ENCODE measurements around the gene THADA. TPM values are rescaled to one million over a fixed set of nuclear protein-coding genes. Genes with fewer than 3 reads are reported as not detected.
A peak's percentile ranks its signal among the peaks of the same experiment; 100 is the strongest.
"Not testable (repeated sequence)": the region's sequence is repeated elsewhere in the genome, so short reads cannot be mapped to it uniquely, and the experiment has no call there.

The THADA gene
- total RNA-seq, 2 donors from 2014 or later: 23.7 to 69.5 TPM

GRCh38 chr2:43190311-43191052 lies 405.4 kb downstream of the THADA start:
- no peak for DNase-seq (ENCODE audit: low spot score)
- Mint-ChIP-seq H3K4me1 (ENCODE audit: low read depth in 2 of 2) (peaks cover 25 to 26% of the 10 kb centered on the region in 2 donors), H3K36me3 (no peaks in the 10 kb centered on the region), H3K27ac (no peak overlapping the region), H3K27me3 (no peaks in the 10 kb centered on the region), H3K9me3 (no peaks in the 10 kb centered on the region), H3K4me3 (no peak overlapping the region)
- no peak for ATAC-seq

DNA sequence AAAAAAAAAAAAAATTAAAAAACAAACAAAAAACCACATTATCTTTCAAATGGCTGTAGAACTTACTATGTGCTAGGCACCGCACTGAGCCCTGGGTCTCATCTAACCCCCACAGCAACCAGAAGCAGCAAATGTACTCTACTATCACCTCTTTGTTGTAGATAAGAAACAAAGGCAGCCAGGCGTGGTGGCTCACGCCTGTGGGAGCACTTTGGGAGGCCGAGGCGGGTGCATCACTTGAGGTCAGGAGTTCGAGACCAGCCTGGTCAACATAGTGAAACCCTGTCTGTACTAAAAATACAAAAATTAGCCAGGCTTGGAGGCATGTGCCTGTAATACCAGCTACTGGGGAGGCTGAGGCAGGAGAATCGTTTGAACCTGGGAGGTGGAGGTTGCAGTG lies 406.0 kb downstream of the THADA start:
- peaks cover 22 to 25% of the 10 kb centered on the region in 2 donors for H3K4me1 Mint-ChIP-seq (ENCODE audit: low read depth in 2 of 2)
- H3K4me3 Mint-ChIP-seq; H3K27me3 Mint-ChIP-seq; H3K27ac Mint-ChIP-seq; DNase-seq (ENCODE audit: low spot score); H3K9me3 Mint-ChIP-seq; ATAC-seq; H3K36me3 Mint-ChIP-seq: not testable (repeated sequence)

- DNase-seq (ENCODE audit: low spot score) (no peak), ATAC-seq (no peak)
- Mint-ChIP-seq H3K4me3 (no peak overlapping the region), H3K36me3 (no peaks in the 10 kb centered on the region), H3K9me3 (no peaks in the 10 kb centered on the region), H3K27ac (no peak overlapping the region), H3K4me1 (ENCODE audit: low read depth in 2 of 2) (peaks cover 19 to 27% of the 10 kb centered on the region in 2 donors), H3K27me3 (no peaks in the 10 kb centered on the region)
These were observed 407.1 kb downstream of the THADA start for GRCh38 chr2:43188561-43189386.

DNA sequence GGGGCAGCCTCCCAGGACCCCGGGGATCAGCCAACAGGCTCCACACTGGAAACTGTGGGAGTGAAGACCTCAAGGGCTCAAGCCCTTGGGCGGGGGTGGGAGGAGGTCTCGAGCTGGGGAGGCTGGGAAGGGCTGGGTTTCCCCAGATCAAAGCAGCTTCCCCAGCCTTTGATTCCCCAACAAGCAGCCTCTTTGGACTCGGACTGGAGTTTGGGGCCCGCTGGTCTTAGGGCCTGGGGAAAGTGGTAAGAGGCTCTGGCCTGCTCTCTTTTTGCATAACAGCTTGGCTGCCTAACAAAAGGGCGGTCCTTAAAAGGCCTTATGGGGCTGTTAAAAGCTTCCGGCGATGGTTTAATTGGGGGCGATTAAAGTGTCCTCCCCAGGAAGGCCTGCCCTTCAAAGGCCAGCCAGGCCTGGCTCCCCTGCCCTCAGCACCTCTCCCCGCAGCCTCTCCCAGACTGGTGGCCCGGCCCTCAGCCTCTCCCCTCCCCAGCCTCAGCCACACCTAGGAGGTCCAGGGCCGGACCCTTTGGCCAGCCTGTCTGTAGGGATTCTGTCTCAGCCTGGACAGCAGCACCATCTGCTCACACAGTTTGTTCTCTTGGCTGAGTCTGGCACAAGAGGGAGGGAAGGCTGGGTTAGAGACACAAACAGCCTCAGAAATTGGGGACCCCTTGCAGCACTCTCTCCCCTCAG lies 409.0 kb downstream of the THADA start:
- H3K27me3 Mint-ChIP-seq: no peaks in the 10 kb centered on the region
- no peak for DNase-seq (ENCODE audit: low spot score)
- no peak for ATAC-seq
- no peak overlapping the region for H3K4me3 Mint-ChIP-seq
- H3K9me3 Mint-ChIP-seq: no peaks in the 10 kb centered on the region
- H3K27ac Mint-ChIP-seq: peak overlapping the region in 1 of 2 donors; percentile 30
- H3K4me1 Mint-ChIP-seq (ENCODE audit: low read depth in 2 of 2): peaks cover 14 to 25% of the 10 kb centered on the region in 2 donors
- H3K36me3 Mint-ChIP-seq: no peaks in the 10 kb centered on the region

DNA sequence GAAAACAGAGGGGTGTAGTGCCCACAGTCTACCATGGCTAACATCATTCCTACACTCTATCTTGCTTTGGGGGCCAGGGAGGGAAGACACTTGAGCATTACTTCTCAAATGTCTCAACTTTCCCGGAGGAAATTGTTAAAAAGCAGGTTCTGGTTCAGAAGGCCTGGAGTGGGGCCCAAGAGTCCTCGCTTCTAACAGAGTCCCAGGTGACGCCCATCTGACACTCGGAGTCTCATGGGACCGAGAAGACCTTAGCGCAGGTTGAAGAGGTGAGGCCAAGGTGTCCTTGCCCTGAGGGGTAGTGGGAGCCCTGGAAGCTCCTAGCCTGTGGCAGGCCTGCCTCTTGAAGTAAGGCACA lies 409.5 kb downstream of the THADA start:
- H3K27ac Mint-ChIP-seq: peak overlapping the region in 1 of 2 donors; percentile 72
- H3K9me3 Mint-ChIP-seq: no peaks in the 10 kb centered on the region

GRCh38 chr2:43185146-43185545 lies 410.7 kb downstream of the THADA start:
- DNase-seq (ENCODE audit: low spot score) (no peak), ATAC-seq (peak in 1 of 2 donors; percentile 69)
- peaks cover 19 to 32% of the 10 kb centered on the region in 2 donors for H3K4me1 Mint-ChIP-seq (ENCODE audit: low read depth in 2 of 2)
- peak overlapping the region; percentile 40 to 72 for H3K27ac Mint-ChIP-seq
- H3K36me3 Mint-ChIP-seq: no peaks in the 10 kb centered on the region
- H3K27me3 Mint-ChIP-seq: no peaks in the 10 kb centered on the region
- H3K4me3 Mint-ChIP-seq: peak overlapping the region; percentile 58
- H3K9me3 Mint-ChIP-seq: no peaks in the 10 kb centered on the region

More for the DNA sequence above, 409.5 kb downstream of the THADA start:
- Mint-ChIP-seq H3K4me3 (no peak overlapping the region), H3K4me1 (ENCODE audit: low read depth in 2 of 2) (peaks cover 15 to 25% of the 10 kb centered on the region in 2 donors), H3K27me3 (no peaks in the 10 kb centered on the region), H3K36me3 (no peaks in the 10 kb centered on the region)
- no peak for ATAC-seq
- DNase-seq (ENCODE audit: low spot score): no peak

GRCh38 chr2:43184339-43184895 lies 411.4 kb downstream of the THADA start:
- Mint-ChIP-seq H3K27me3 (no peaks in the 10 kb centered on the region), H3K4me1 (ENCODE audit: low read depth in 2 of 2) (peaks cover 19 to 32% of the 10 kb centered on the region in 2 donors), H3K36me3 (no peaks in the 10 kb centered on the region), H3K27ac (peak overlapping the region; percentile 40 to 72), H3K4me3 (peak overlapping the region; percentile 32), H3K9me3 (no peaks in the 10 kb centered on the region)
- no peak for DNase-seq (ENCODE audit: low spot score)
- ATAC-seq: peak; percentile 65 to 72

DNA sequence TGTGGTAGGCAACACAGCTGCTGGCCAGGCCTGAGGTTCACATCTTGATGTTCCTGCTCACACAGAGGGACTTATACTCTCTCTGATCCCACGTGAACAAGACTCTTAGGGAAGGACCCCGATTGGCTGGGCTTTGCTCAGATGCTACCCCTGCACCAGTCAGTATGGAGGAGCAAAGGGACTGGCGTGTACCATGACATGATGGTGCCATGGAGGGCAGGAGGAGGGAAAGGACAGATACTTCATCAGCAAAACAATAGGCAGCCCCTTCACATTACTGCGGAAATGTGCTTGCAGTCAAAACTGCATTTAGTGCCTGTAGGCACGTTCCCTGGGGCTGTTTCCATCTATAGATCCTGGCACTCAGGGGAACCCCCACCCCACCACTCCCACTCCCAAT lies 412.1 kb downstream of the THADA start:
- Mint-ChIP-seq H3K36me3 (no peaks in the 10 kb centered on the region), H3K4me3 (no peak overlapping the region), H3K27me3 (no peaks in the 10 kb centered on the region), H3K27ac (no peak overlapping the region), H3K4me1 (ENCODE audit: low read depth in 2 of 2) (peaks cover 15 to 32% of the 10 kb centered on the region in 2 donors), H3K9me3 (no peaks in the 10 kb centered on the region)
- ATAC-seq (no peak), DNase-seq (ENCODE audit: low spot score) (no peak)

GRCh38 chr2:43180897-43181296 lies 414.9 kb downstream of the THADA start:
- H3K4me1 Mint-ChIP-seq (ENCODE audit: low read depth in 2 of 2): peaks cover 21 to 34% of the 10 kb centered on the region in 2 donors
- H3K27me3 Mint-ChIP-seq: no peaks in the 10 kb centered on the region
- ATAC-seq (no peak), DNase-seq (ENCODE audit: low spot score) (no peak)
- H3K27ac Mint-ChIP-seq: no peak overlapping the region
- no peak overlapping the region for H3K4me3 Mint-ChIP-seq
- no peaks in the 10 kb centered on the region for H3K36me3 Mint-ChIP-seq
- no peaks in the 10 kb centered on the region for H3K9me3 Mint-ChIP-seq

Other genes starting within 250 kb of the THADA start
- gene PLEKHH2, start 41.2 kb upstream of the THADA start, total RNA-seq: under 1 TPM in 1 of 2 donors, not detected in 1; 0.26 TPM
- gene C1GALT1C1L, start 80.4 kb upstream of the THADA start, total RNA-seq: not detected
- 1 to 10 TPM; 3.7 to 7.7 TPM for gene DYNC2LI1, start 178.0 kb upstream of the THADA start, total RNA-seq
- gene ABCG5, start 242.8 kb upstream of the THADA start, total RNA-seq: not detected
- not detected for gene ABCG8, start 242.9 kb upstream of the THADA start, total RNA-seq